Neural crest cell (in vitro differentiated cells): Measurements from ENCODE around the gene METTL18. TPM values are rescaled to one million over a fixed set of nuclear protein-coding genes. Genes with fewer than 3 reads are reported as not detected.

Source experiments
- DNase-seq: peaks from one replicate; pipeline ENCODE4 v3.0.0; 2021; ENCODE audit warnings: low read depth, mixed read lengths, low spot score
- H3K27ac Mint-ChIP-seq: one replicate; pipeline ENCODE4 v1.8.0; 2021; ENCODE audit warnings: mild to moderate bottlenecking, mixed read lengths; ENCODE audit not compliant: unreplicated experiment
- H3K27me3 Mint-ChIP-seq: 2 replicates; pipeline ENCODE4 v1.8.0; 2021; ENCODE audit warnings: low read depth, mild to moderate bottlenecking, mixed read lengths
- H3K36me3 Mint-ChIP-seq: 2 replicates; pipeline ENCODE4 v1.8.0; 2021; ENCODE audit warnings: low read depth, mild to moderate bottlenecking, mixed read lengths
- H3K4me1 Mint-ChIP-seq: 2 replicates; pipeline ENCODE4 v1.8.0; 2021; ENCODE audit warnings: mixed read lengths
- H3K4me3 Mint-ChIP-seq: one replicate; pipeline ENCODE4 v1.8.0; 2021; ENCODE audit warnings: mild to moderate bottlenecking, mixed read lengths
- H3K9me3 Mint-ChIP-seq: 2 replicates; pipeline ENCODE4 v1.8.0; 2021; ENCODE audit warnings: mixed read lengths
- total RNA-seq: library from RNA; stranded (reverse); gene quantifications from 2 replicates; pipeline ENCODE4 v1.2.1, GENCODE V29; 2021
- TF ChIP-seq, protein P1 (sequence below): fragments of 200-600 bp; sonication (generic); conservative IDR thresholded peaks from 2 replicates; pipeline ENCODE4 v1.5.0; 2021; ENCODE audit warnings: antibody characterized with exemption, mild to moderate bottlenecking

METTL18 gene
- total RNA-seq, 1 donor from 2014 or later = 10.0 TPM

DNA sequence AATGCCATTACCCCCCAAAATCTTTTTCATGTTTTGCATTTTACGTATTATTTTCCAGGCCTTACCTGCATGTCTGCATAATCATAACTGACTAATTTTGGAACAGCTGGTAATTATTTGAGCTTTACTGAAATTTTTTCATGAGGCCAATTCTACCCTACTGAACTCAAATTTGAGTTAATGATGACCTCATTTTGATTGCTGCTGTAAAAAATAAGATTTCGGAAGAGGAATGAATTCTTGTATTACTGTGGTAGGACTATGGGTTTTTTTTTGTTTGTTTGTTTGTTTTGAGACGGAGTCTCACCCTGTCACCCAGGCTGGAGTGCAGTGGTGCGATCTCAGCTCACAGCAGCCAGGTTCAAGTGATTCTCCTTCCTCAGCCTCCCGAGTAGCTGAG is 2.6 kb upstream of the METTL18 start:
- TF ChIP-seq, protein P1, sequence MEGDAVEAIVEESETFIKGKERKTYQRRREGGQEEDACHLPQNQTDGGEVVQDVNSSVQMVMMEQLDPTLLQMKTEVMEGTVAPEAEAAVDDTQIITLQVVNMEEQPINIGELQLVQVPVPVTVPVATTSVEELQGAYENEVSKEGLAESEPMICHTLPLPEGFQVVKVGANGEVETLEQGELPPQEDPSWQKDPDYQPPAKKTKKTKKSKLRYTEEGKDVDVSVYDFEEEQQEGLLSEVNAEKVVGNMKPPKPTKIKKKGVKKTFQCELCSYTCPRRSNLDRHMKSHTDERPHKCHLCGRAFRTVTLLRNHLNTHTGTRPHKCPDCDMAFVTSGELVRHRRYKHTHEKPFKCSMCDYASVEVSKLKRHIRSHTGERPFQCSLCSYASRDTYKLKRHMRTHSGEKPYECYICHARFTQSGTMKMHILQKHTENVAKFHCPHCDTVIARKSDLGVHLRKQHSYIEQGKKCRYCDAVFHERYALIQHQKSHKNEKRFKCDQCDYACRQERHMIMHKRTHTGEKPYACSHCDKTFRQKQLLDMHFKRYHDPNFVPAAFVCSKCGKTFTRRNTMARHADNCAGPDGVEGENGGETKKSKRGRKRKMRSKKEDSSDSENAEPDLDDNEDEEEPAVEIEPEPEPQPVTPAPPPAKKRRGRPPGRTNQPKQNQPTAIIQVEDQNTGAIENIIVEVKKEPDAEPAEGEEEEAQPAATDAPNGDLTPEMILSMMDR = no peak
- DNase-seq = no peak
- Mint-ChIP-seq H3K27me3 (no peaks in the 10 kb centered on the region), H3K9me3 (no peaks in the 10 kb centered on the region), H3K27ac (no peak overlapping the region), H3K36me3 (peaks cover 9% of the 10 kb centered on the region), H3K4me3 (no peak overlapping the region), H3K4me1 (peaks cover 37% of the 10 kb centered on the region)

DNA sequence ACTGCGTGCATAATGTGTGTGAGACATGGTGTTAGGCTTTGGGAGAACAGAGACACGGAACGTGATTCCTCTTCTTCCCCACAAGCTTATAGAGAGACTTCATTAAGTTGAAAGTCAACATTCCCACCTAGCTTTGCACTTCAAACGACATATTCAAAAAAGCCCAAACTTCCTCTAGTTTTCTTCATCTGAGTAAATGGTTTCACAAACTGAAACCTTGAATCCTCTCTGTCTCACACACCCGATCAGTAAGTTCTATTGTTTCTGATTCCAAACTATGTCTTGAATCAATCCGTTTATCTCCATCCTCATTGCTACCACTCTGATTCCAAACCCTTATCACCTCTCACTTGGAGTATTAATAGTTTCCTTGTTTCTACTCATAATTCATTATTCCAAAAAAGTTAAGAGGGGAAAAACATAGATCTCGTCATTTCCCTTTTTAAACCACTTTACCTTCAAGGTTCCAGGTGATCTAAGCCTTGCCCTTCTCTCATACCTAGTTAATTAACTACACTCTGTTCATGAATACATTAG is 1.6 kb upstream of the METTL18 start:
- Mint-ChIP-seq H3K36me3 (peaks cover 15% of the 10 kb centered on the region), H3K4me3 (peak overlapping the region; percentile 99), H3K27ac (no peak overlapping the region), H3K27me3 (no peaks in the 10 kb centered on the region), H3K4me1 (peaks cover 44% of the 10 kb centered on the region), H3K9me3 (no peaks in the 10 kb centered on the region)
- no peak for DNase-seq
- TF ChIP-seq, protein P1 = no peak

DNA sequence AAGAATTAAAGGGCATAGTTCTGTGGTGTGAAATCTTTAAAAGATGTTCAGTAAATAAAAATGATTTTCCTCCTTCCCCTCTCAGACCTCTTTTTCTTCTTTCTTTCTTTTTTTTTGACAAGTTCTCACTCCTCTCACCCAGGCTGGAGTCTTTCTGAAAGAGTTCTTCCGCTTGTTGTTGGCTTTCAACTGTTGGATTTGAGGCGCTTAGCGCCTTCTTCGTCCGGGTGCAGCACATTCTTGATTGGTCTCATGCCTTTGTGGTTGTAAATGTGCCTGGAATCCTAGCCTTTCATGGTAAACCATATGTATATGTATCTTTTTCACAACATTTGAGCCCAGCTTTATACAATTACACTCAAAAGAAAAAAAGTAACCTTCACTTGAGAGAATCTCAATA is 980 bp upstream of the METTL18 start:
- Mint-ChIP-seq H3K4me1 (peaks cover 44% of the 10 kb centered on the region), H3K27ac (peak overlapping the region; percentile 99), H3K36me3 (peaks cover 15% of the 10 kb centered on the region), H3K27me3 (no peaks in the 10 kb centered on the region), H3K9me3 (no peaks in the 10 kb centered on the region), H3K4me3 (peak overlapping the region; percentile 99)
- no peak for DNase-seq
- TF ChIP-seq, protein P1 = no peak

DNA sequence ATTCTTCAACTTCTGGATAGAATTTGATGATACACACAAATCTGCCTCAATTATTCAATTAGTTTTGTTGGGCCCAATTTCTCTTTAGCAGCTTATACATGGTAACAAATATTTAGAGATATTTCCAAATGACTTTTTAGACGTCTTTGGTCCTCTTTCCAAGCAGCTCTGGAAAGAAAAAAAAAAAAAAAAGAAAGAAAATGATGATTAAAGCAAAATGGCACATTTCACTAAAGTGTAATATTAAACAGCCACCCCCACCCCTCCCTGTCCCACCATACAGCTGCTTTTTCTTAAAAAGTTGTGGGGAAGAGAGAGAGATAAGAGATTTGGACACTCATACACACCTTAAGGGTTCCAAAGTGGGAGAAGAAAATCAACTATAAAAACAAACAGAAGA is 977 bp downstream of the METTL18 start:
- peaks cover 8% of the 10 kb centered on the region for H3K27me3 Mint-ChIP-seq
- peak overlapping the region; percentile 99 for H3K4me3 Mint-ChIP-seq
- no peaks in the 10 kb centered on the region for H3K9me3 Mint-ChIP-seq
- no peak for DNase-seq
- peaks cover 44% of the 10 kb centered on the region for H3K4me1 Mint-ChIP-seq
- TF ChIP-seq, protein P1 = no peak
- H3K27ac Mint-ChIP-seq = peak overlapping the region; percentile 23
- peaks cover 15% of the 10 kb centered on the region for H3K36me3 Mint-ChIP-seq

DNA sequence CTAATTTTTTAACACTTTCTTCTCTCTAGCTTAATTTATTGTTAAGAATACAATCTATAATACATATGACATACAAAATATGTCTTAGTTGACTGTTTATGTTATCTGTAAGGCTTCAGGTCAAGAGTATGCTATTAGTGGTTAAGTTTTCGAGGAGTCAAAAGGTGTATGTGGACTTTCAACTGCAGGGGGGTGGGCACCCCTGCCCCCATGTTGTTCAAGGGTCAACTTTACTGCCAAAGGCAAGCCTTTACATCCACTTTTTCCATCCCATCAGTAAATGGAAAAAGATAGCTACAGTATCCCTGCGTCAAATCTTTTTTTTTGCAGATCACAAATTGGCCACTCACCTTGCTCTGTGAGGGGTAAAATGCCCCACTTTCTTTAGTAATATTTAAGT is 6.3 kb downstream of the METTL18 start:
- DNase-seq = no peak
- no peak overlapping the region for H3K4me3 Mint-ChIP-seq
- H3K4me1 Mint-ChIP-seq = peaks cover 11% of the 10 kb centered on the region
- peaks cover 52% of the 10 kb centered on the region for H3K27me3 Mint-ChIP-seq
- no peaks in the 10 kb centered on the region for H3K9me3 Mint-ChIP-seq
- no peak overlapping the region for H3K27ac Mint-ChIP-seq
- TF ChIP-seq, protein P1 = no peak
- H3K36me3 Mint-ChIP-seq = peaks cover 11% of the 10 kb centered on the region
